HCT116 (cell line): ENCODE results near the gene OR6Q1. TPM values are rescaled to one million over a fixed set of nuclear protein-coding genes. Genes with fewer than 3 reads are reported as not detected.

Experiments
- ATAC-seq: fragments of 200-7000 bp; cut with Tn5 transposase; 2 replicates; pipeline ENCODE4 v1.9.1; 2020; ENCODE audit warnings: mild to moderate bottlenecking, moderate library complexity
- BruUV-seq: library from RNA; stranded (reverse); fragments of 400-500 nt; replicated peaks from 2 replicates; lab custom pipeline; 2021; lab: Mats Ljungman, UMichigan
- CTCF ChIA-PET: fragments of 300-600 bp; sonication (Branson Sonifier 250); formaldehyde crosslinking; loops from one replicate; lab custom pipeline; 2021; ENCODE audit warnings: antibody characterized with exemption; lab: Charles Lee
- POLR2A ChIA-PET: fragments of 300-600, 350-600 bp; sonication (Branson Sonifier 250); formaldehyde crosslinking; loops from one replicate; lab custom pipeline; 2021; ENCODE audit warnings: antibody characterized with exemption; lab: Charles Lee
- RAD21 ChIA-PET, 2 experiments: fragments of 300-600 bp; sonication (Branson Sonifier 250); formaldehyde crosslinking; loops; one replicate each; lab custom pipeline; 2023; ENCODE audit warnings: low total read pairs in 2 of 2; ENCODE audit not compliant: uncharacterized antibody in 2 of 2, unreplicated experiment in 2 of 2, low non-redundant PET in 1 of 2; lab: Charles Lee
- DNase-seq: peaks from one replicate; pipeline ENCODE4 v3.0.0-alpha.2; 2010; ENCODE audit warnings: low read depth, low spot score
- H2AFZ ChIP-seq: fragments of 200-600 bp; shearing (Covaris generic), sonication (generic); 2 replicates; pipeline ENCODE4 v1.6.1; 2017; ENCODE audit warnings: low read depth, mixed run types, mixed read lengths, antibody characterized with exemption, low read length; ENCODE audit not compliant: poor library complexity, severe bottlenecking
- H3K27ac ChIP-seq: 2 replicates; pipeline ENCODE4 v1.5.1; 2012; ENCODE audit warnings: low read depth, low read length
- H3K27me3 ChIP-seq: fragments of 200-600 bp; sonication (generic); 2 replicates; pipeline ENCODE4 v1.6.1; 2016; ENCODE audit warnings: mixed run types, low read length, mixed read lengths; ENCODE audit not compliant: insufficient read depth
- H3K36me3 ChIP-seq, 2 experiments: fragments of 200-500 bp in 1 of 2; fragments of 200-600 bp in 1 of 2; sonication (Bioruptor generic) in 1 of 2; sonication (generic) in 1 of 2; 2 replicates each; pipeline versions ENCODE4 v1.5.1 to v1.6.1; 2014 to 2016; ENCODE audit warnings: low read length in 2 of 2, inconsistent platforms in 1 of 2, mixed read lengths in 1 of 2, mixed run types in 1 of 2; ENCODE audit not compliant: insufficient read depth in 2 of 2, control insufficient read depth in 1 of 2
- H3K4me1 ChIP-seq, 2 experiments: fragments of 200-600 bp in 1 of 2; sonication (generic) in 1 of 2; 2 replicates each; pipeline versions ENCODE4 v1.5.1 to v1.6.1; 2012 to 2017; ENCODE audit warnings: low read length in 2 of 2, inconsistent platforms in 1 of 2, mild to moderate bottlenecking in 1 of 2, mixed read lengths in 1 of 2, mixed run types in 1 of 2, moderate library complexity in 1 of 2; ENCODE audit not compliant: insufficient read depth in 2 of 2, control insufficient read depth in 1 of 2
- H3K4me2 ChIP-seq: fragments of 200-600 bp; sonication (generic); 2 replicates; pipeline ENCODE4 v1.6.1; 2017; ENCODE audit warnings: mixed run types, low read length, mixed read lengths
- H3K4me3 ChIP-seq, 2 experiments: fragments of 200-600 bp in 1 of 2; sonication (generic) in 1 of 2; replicated peaks in 1 of 2; 2 replicates each; pipeline ENCODE4 v1.5.1; 2011 to 2016; ENCODE audit warnings: low read length in 2 of 2, control low read depth in 1 of 2, low read depth in 1 of 2, mild to moderate bottlenecking in 1 of 2, mixed read lengths in 1 of 2, mixed run types in 1 of 2
- H3K79me2 ChIP-seq: fragments of 200-600 bp; sonication (generic); 2 replicates; pipeline ENCODE4 v1.6.1; 2017; ENCODE audit warnings: mild to moderate bottlenecking, mixed run types, low read length, moderate library complexity, mixed read lengths; ENCODE audit not compliant: insufficient read depth
- H3K9ac ChIP-seq: fragments of 200-600 bp; sonication (generic); 2 replicates; pipeline ENCODE4 v1.6.1; 2016; ENCODE audit warnings: low read length, mixed read lengths
- H3K9me2 ChIP-seq: fragments of 200-600 bp; sonication (generic), shearing (Covaris generic); 2 replicates; pipeline ENCODE4 v1.6.1; 2017; ENCODE audit warnings: mixed run types, mild to moderate bottlenecking, moderate library complexity; ENCODE audit not compliant: insufficient read depth
- H3K9me3 ChIP-seq, 2 experiments: fragments of 200-500 bp in 1 of 2; fragments of 200-600 bp in 1 of 2; sonication (Bioruptor generic) in 1 of 2; sonication (generic) in 1 of 2; 2 replicates each; pipeline ENCODE4 v1.6.1; 2014 to 2017; ENCODE audit warnings: low read length in 2 of 2, mixed read lengths in 2 of 2, inconsistent platforms in 1 of 2, low read depth in 1 of 2, mild to moderate bottlenecking in 1 of 2, mixed run types in 1 of 2, moderate library complexity in 1 of 2; ENCODE audit not compliant: control insufficient read depth in 1 of 2, insufficient read depth in 1 of 2
- H4K20me1 ChIP-seq: fragments of 200-600 bp; sonication (generic), shearing (Covaris generic); 2 replicates; pipeline ENCODE4 v1.6.1; 2017; ENCODE audit warnings: mixed run types, mild to moderate bottlenecking, moderate library complexity; ENCODE audit not compliant: insufficient read depth
- ATF3 ChIP-seq: IDR thresholded peaks from 2 replicates; pipeline ENCODE4 v1.6.1; 2012
- CBX3 ChIP-seq: IDR thresholded peaks from 2 replicates; pipeline ENCODE4 v1.6.1; 2012; ENCODE audit warnings: low read depth
- EGR1 ChIP-seq: IDR thresholded peaks from 2 replicates; pipeline ENCODE4 v1.6.1; 2012; ENCODE audit warnings: low read depth
- ELF1 ChIP-seq: IDR thresholded peaks from 2 replicates; pipeline ENCODE4 v1.6.1; 2012; ENCODE audit warnings: low read depth, borderline replicate concordance
- EZH2 ChIP-seq: fragments of 200-600 bp; sonication (generic); IDR thresholded peaks from 2 replicates; pipeline ENCODE4 v1.6.1; 2017; ENCODE audit warnings: antibody characterized with exemption, mixed run types
- FOSL1 ChIP-seq: IDR thresholded peaks from 2 replicates; pipeline ENCODE4 v1.6.1; 2012; ENCODE audit warnings: low read depth
- JUND ChIP-seq: IDR thresholded peaks from 2 replicates; pipeline ENCODE4 v1.6.1; 2012
- MAX ChIP-seq: IDR thresholded peaks from 2 replicates; pipeline ENCODE4 v1.6.1; 2012
- POLR2A ChIP-seq: IDR thresholded peaks from 2 replicates; pipeline ENCODE4 v1.7.0; 2011; ENCODE audit warnings: borderline replicate concordance; ENCODE audit not compliant: insufficient read depth, insufficient read length; ENCODE audit errors: extremely low read depth
- POLR2AphosphoS5 ChIP-seq: IDR thresholded peaks from 2 replicates; pipeline ENCODE4 v1.6.1; 2011; ENCODE audit warnings: mild to moderate bottlenecking, low read depth, low read length, moderate library complexity
- REST ChIP-seq: IDR thresholded peaks from 2 replicates; pipeline ENCODE4 v1.6.1; 2012; ENCODE audit warnings: low read depth
- SIN3A ChIP-seq: IDR thresholded peaks from 2 replicates; pipeline ENCODE4 v1.6.1; 2012; ENCODE audit warnings: low read depth
- ZBTB33 ChIP-seq: IDR thresholded peaks from 2 replicates; pipeline ENCODE4 v1.6.1; 2011; ENCODE audit warnings: mild to moderate bottlenecking, low read length, moderate library complexity; ENCODE audit not compliant: insufficient replicate concordance; ENCODE audit errors: extremely low read depth
- ZFX ChIP-seq: fragments of 450-650 bp; IDR thresholded peaks from 2 replicates; pipeline ENCODE4 v1.6.1; 2017
- ZNF274 ChIP-seq: fragments of 200-500 bp; sonication (Bioruptor generic); IDR thresholded peaks from 2 replicates; pipeline ENCODE4 v1.6.1; 2014; ENCODE audit warnings: mild to moderate bottlenecking, low read depth, low read length, inconsistent platforms
- intact Hi-C: fragments of 100-400 bp; cut with micrococcal nuclease; formaldehyde crosslinking; loops from 2 replicates; pipeline ENCODE4 v1.10.0; 2022
- total RNA-seq: library from RNA; stranded (reverse); gene quantifications from one replicate; pipeline ENCODE4 v1.2.1, GENCODE V29; 2021; ENCODE audit not compliant: unreplicated experiment

Gene OR6Q1
- total RNA-seq, 1 experiment from 2014 or later, result not detected

- peaks cover 34% of the 10 kb centered on the region for H3K27me3 ChIP-seq
- ATAC-seq (no peak), DNase-seq (no peak)
- ChIA-PET RAD21 (no interaction called here), CTCF (no interaction called here)
- no peak overlapping the region for H3K27ac ChIP-seq
- no peak overlapping the region for H3K4me2 ChIP-seq
- no peak overlapping the region for H3K9ac ChIP-seq
- H3K79me2 ChIP-seq, result no peaks in the 10 kb centered on the region
- no peaks in the 10 kb centered on the region for H3K9me3 ChIP-seq
- TF ChIP-seq ELF1, result no peak
- no peak for TF ChIP-seq JUND
- TF ChIP-seq MAX, result no peak
- TF ChIP-seq ZBTB33, result no peak
- TF ChIP-seq FOSL1, result no peak
- TF ChIP-seq ZFX, result no peak
- no peak for TF ChIP-seq SIN3A
- TF ChIP-seq POLR2A, result no peak
- TF ChIP-seq EGR1, result no peak
- TF ChIP-seq, all 23 proteins: peak for 0
- POLR2A ChIA-PET, result no interaction called here
- intact Hi-C loops, result no loop called here
- H2AFZ ChIP-seq, result no peak overlapping the region
- no peaks in the 10 kb centered on the region for H3K4me1 ChIP-seq
- no peaks in the 10 kb centered on the region for H3K36me3 ChIP-seq
- no peaks in the 10 kb centered on the region; the same call in 1 of the 2 replicates for H4K20me1 ChIP-seq
- no peak overlapping the region for H3K4me3 ChIP-seq
- BruUV-seq, result no TSS peak
- H3K9me2 ChIP-seq, result no peaks in the 10 kb centered on the region
These were observed 48.0 kb upstream of the OR6Q1 start for GRCh38 chr11:57982776-57983175.

- CTCF ChIA-PET, result no interaction called here
- Histone ChIP-seq H3K27ac (no peak overlapping the region), H3K4me2 (no peak overlapping the region), H3K9me3 (no peaks in the 10 kb centered on the region), H3K79me2 (no peaks in the 10 kb centered on the region), H3K27me3 (peaks cover 34% of the 10 kb centered on the region), H3K4me3 (no peak overlapping the region), H3K9ac (no peak overlapping the region), H3K36me3 (no peaks in the 10 kb centered on the region), H3K4me1 (no peaks in the 10 kb centered on the region), H4K20me1 (no peaks in the 10 kb centered on the region; the same call in 1 of the 2 replicates), H2AFZ (no peak overlapping the region), H3K9me2 (no peaks in the 10 kb centered on the region)
- intact Hi-C loops, result no loop called here
- RAD21 ChIA-PET, result no interaction called here
- ATAC-seq, result no peak
- DNase-seq, result no peak
- POLR2A ChIA-PET, result no interaction called here
- BruUV-seq, result no TSS peak
- TF ChIP-seq MAX (no peak), EZH2 (no peak), ZNF274 (no peak), POLR2A (no peak), ATF3 (no peak), POLR2AphosphoS5 (no peak), CBX3 (no peak), REST (no peak)
These were observed 47.6 kb upstream of the OR6Q1 start for GRCh38 chr11:57983191-57983590.
